Heart left ventricle (tissue), 16 donors: ENCODE results near the gene PRR14. TPM values are rescaled to one million over a fixed set of nuclear protein-coding genes. Genes with fewer than 3 reads are reported as not detected.

Source experiments
- ATAC-seq, 4 donors: fragments of 200-7000 bp; cut with Tn5 transposase; one replicate each; pipeline ENCODE4 v1.9.1; 2020 to 2022; ENCODE audit warnings: moderate library complexity in 4 of 4, mild to moderate bottlenecking in 3 of 4, moderate number of reproducible peaks in 1 of 4
- DNase-seq, 5 donors: peaks; one replicate each; pipeline ENCODE4 v3.0.0-alpha.2; 2020
- H3K27ac ChIP-seq, 12 donors: fragments of 200-600 bp; sonication (generic) in 4 of 12; one replicate each; pipeline versions ENCODE4 v1.5.0 to v1.8.0; 2016 to 2022; ENCODE audit warnings: mild to moderate bottlenecking in 2 of 12
- H3K27me3 ChIP-seq, 9 donors: fragments of 200-600 bp; sonication (generic) in 2 of 9; one replicate each; pipeline versions ENCODE4 v1.5.1 to v1.8.0; 2016 to 2022; ENCODE audit warnings: mild to moderate bottlenecking in 3 of 9
- H3K36me3 ChIP-seq, 9 donors: fragments of 200-600 bp; sonication (generic) in 2 of 9; one replicate each; pipeline versions ENCODE4 v1.5.0 to v1.8.0; 2018 to 2022; ENCODE audit warnings: mild to moderate bottlenecking in 2 of 9
- H3K4me1 ChIP-seq, 12 donors: fragments of 200-600 bp; sonication (generic) in 4 of 12; one replicate each; pipeline versions ENCODE4 v1.5.0 to v1.8.0; 2016 to 2022; ENCODE audit warnings: mild to moderate bottlenecking in 3 of 12
- H3K4me3 ChIP-seq, 12 donors: fragments of 200-600 bp; sonication (generic) in 4 of 12; one replicate each; pipeline versions ENCODE4 v1.5.0 to v1.8.0; 2017 to 2022; ENCODE audit warnings: mild to moderate bottlenecking in 9 of 12, moderate library complexity in 4 of 12
- H3K9me3 ChIP-seq, 12 donors: fragments of 200-600 bp; sonication (generic) in 4 of 12; one replicate each; pipeline versions ENCODE4 v1.5.0 to v1.8.0; 2016 to 2022; ENCODE audit warnings: mild to moderate bottlenecking in 1 of 12
- CTCF ChIP-seq, 12 donors: fragments of 200-600 bp; sonication (generic) in 4 of 12; IDR thresholded peaks; one replicate each; pipeline versions ENCODE4 v1.5.0 to v1.8.0; 2018 to 2022; ENCODE audit warnings: antibody characterized with exemption in 12 of 12, mild to moderate bottlenecking in 5 of 12
- POLR2A ChIP-seq, 2 donors: fragments of 450-650 bp; IDR thresholded peaks; one replicate each; pipeline ENCODE4 v1.6.1; 2017; ENCODE audit warnings: antibody characterized with exemption in 2 of 2, mild to moderate bottlenecking in 2 of 2, moderate library complexity in 2 of 2
- WGBS, 4 donors: extraction: QIAGEN DNeasy Blood & Tissue Kit in 2 of 4; methylation state at CpG; one replicate each; pipeline versions ENCODE4 v1.1.5 to v1.1.7; 2013 to 2018; 5-methylcytosine and 5-hydroxymethylcytosine counted together
- intact Hi-C, 10 donors: fragments of 100-400 bp; cut with DNase I; formaldehyde crosslinking; loops; one replicate each; pipeline versions ENCODE4 v1.11.1 to v1.14.2; 2022
- polyA plus RNA-seq, 2 donors: library from polyadenylated mRNA; stranded (reverse); fragments of 200-250 nt; gene quantifications; one replicate each; pipeline ENCODE4 v1.2.3, GENCODE V29; 2013
- total RNA-seq, 9 donors: library from RNA; depleted of rRNA in 2 of 9; stranded (reverse); fragments of >200 nt in 2 of 9; fragmentation: NEBNext Ultra II Directional in 3 of 9; extraction: Animal tissue kit (Norgen Biotek cat#: 25700) in 3 of 9; gene quantifications; one replicate each; pipeline versions ENCODE4 v1.1.0 to v1.2.4, GENCODE V29; 2016 to 2023
- donor health status: ischemic (EF 13 %, LVEDD 7.1; RV severe dilation, severe dysfunction).
- donor health status: healthy with polysubstance abuse.
- donor health status: DM: no; HTN: yes; CAD: no.
- donor health status: DM: no; HTN: no; CAD: no.
- donor health status: ischemic (EF 25% LVEDD 6.9; RV normal size, moderate dysfunction).
- donor health status: ischemic (EF 25% LVEDD 5.7; RV mildly dilated, moderate dysfunction).
- donor health status: healthy.
- donor health status: DM: yes; HTN: yes; CAD: no.
- donor health status: ischemic (EF 35%, LVEDD 5.7; RV mildly dilated, moderate dysfunction).
- donor health status: nonischemic (EF 11% LVEDD 7.7; RV severe dilation, severe dysfunction).
- donor health status: DM: yes; HTN: yes; CAD: no.
- donor health status: PGD.
- donor health status: ischemic (EF 29% LVEDD 5.4; RV normal size, mild dysfunction).
- donor health status: nonischemic (EF 23%, LVEDD 6.1; RV moderate dilation, normal function).

PRR14 gene
- total and polyA plus RNA-seq, 11 donors, result 12.3 to 26.6 (median 22.1) TPM

- peak; percentile 93 to 97 (median 94) for ATAC-seq
- intact Hi-C loops, result loop anchor here in 7 of 10 donors (1.0 to 5.0 kb wide), 8 partner anchors 35 to 225 kb away; partner anchors contain the start of genes FBRS (in 5 of the 7), CFAP119 (in 1 of the 7), FBXL19 (in 1 of the 7) and PHKG2 (in 1 of the 7)
- peaks cover 0 to 29% (median 24%) of the 10 kb centered on the region in 9 donors for H3K36me3 ChIP-seq
- H3K9me3 ChIP-seq, result no peaks in the 10 kb centered on the region
- peak overlapping the region; percentile 79 to 100 (median 95) for H3K4me3 ChIP-seq
- H3K27ac ChIP-seq, result peak overlapping the region; percentile 95 to 100 (median 99)
- WGBS, 4 donors, result 12 to 26% (median 17%) methylated on average over 14 to 26 of the region's 26 CpGs
- DNase-seq, result no peak
- no peaks in the 10 kb centered on the region for H3K27me3 ChIP-seq
- peaks cover 6 to 45% (median 27%) of the 10 kb centered on the region in 12 donors for H3K4me1 ChIP-seq
- no peak for TF ChIP-seq POLR2A (IDR thresholded peaks at IDR 0.05)
- TF ChIP-seq CTCF (IDR thresholded peaks at IDR 0.05), result no peak
These were observed 46.7 kb downstream of the PRR14 start for GRCh38 chr16:30697264-30698138.

GRCh38 chr16:30698139-30698815 lies 47.5 kb downstream of the PRR14 start:
- H3K27ac ChIP-seq, result peak overlapping the region; percentile 95 to 100 (median 99)
- no peaks in the 10 kb centered on the region for H3K9me3 ChIP-seq
- H3K36me3 ChIP-seq, result peaks cover 0 to 36% (median 32%) of the 10 kb centered on the region in 9 donors
- peak overlapping the region; percentile 79 to 100 (median 95) for H3K4me3 ChIP-seq
- intact Hi-C loops, result loop anchor here in 7 of 10 donors (1.0 to 5.0 kb wide), 8 partner anchors 36 to 225 kb away; partner anchors contain the start of genes FBRS (in 5 of the 7), CFAP119 (in 1 of the 7), FBXL19 (in 1 of the 7) and PHKG2 (in 1 of the 7)
- H3K4me1 ChIP-seq, result peaks cover 6 to 41% (median 28%) of the 10 kb centered on the region in 12 donors
- ATAC-seq (peak; percentile 82 to 90 (median 88)), DNase-seq (peak; percentile 99 to 100 (median 99))
- WGBS, 4 donors, result 0 to 2% (median 1%) methylated on average over 7 to 76 of the region's 76 CpGs
- TF ChIP-seq POLR2A (IDR thresholded peaks at IDR 0.05) (peak; percentile 23 to 85), CTCF (IDR thresholded peaks at IDR 0.05) (peak in 1 of 12 donors; percentile 8)
- H3K27me3 ChIP-seq, result no peaks in the 10 kb centered on the region

GRCh38 chr16:30698816-30699614 lies 48.3 kb downstream of the PRR14 start, which contains the start of gene SRCAP:
Gene SRCAP, plus strand, starts transcription at chr16:30699171. Its CDS starts 1,654 bp downstream, at chr16:30700825.
- intact Hi-C loops, result loop anchor here in 7 of 10 donors (1.0 to 5.0 kb wide), 8 partner anchors 37 to 224 kb away; partner anchors contain the start of genes FBRS (in 5 of the 7), CFAP119 (in 1 of the 7), FBXL19 (in 1 of the 7) and PHKG2 (in 1 of the 7)
- H3K4me3 ChIP-seq, result peak within 1 kb of the TSS; percentile 79 to 100 (median 95)

More at GRCh38 chr16:30698816-30699614, 48.3 kb downstream of the PRR14 start, which contains the start of gene SRCAP:
- Histone ChIP-seq H3K27me3 (no peaks in the 10 kb centered on the region), H3K27ac (peak within 1 kb of the TSS; percentile 95 to 100 (median 99)), H3K36me3 (peaks cover 0 to 44% (median 40%) of the 10 kb centered on the region in 9 donors), H3K4me1 (peaks cover 6 to 34% (median 28%) of the 10 kb centered on the region in 12 donors), H3K9me3 (no peaks in the 10 kb centered on the region)
- TF ChIP-seq CTCF (IDR thresholded peaks at IDR 0.05) (no peak), POLR2A (IDR thresholded peaks at IDR 0.05) (no peak)
- ATAC-seq (peak; percentile 55 to 78 (median 66)), DNase-seq (peak; percentile 89 to 92 (median 90))
- WGBS, 4 donors, result 1% methylated on average over 21 to 57 of the region's 57 CpGs
